Effector CD8-positive, alpha-beta T cell (primary cell): ENCODE data around the gene ATP6V1B1.

Source experiments
- DNase-seq: peaks from one replicate; lab custom pipeline; 2025; lab: John Stamatoyannopoulos, UW

Gene ATP6V1B1

GRCh38 chr2:70965506-70965905 is 29.8 kb downstream of the ATP6V1B1 start:
- no peak for DNase-seq

- no peak for DNase-seq
These were observed 31.0 kb downstream of the ATP6V1B1 start for GRCh38 chr2:70966681-70967080.

DNA sequence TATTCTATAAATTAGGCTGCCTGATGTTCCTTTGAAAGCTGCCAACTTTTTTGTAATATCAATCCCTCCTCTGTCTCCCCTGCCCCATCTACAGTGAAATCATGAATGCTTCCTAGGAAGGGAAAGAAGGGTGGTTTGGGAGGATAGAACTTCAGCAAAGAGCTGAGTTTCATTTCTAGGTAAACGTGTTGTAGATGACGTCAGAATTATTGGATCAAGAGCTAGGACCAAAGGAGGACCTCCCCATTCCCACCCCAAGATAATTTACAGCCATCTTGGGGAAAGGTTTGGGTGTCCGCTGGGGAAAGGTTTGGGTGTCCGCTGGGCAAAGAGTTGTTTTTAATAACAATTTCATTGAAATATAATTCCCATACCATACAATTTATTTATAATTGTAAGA is 31.5 kb downstream of the ATP6V1B1 start:
- DNase-seq, result no peak

DNA sequence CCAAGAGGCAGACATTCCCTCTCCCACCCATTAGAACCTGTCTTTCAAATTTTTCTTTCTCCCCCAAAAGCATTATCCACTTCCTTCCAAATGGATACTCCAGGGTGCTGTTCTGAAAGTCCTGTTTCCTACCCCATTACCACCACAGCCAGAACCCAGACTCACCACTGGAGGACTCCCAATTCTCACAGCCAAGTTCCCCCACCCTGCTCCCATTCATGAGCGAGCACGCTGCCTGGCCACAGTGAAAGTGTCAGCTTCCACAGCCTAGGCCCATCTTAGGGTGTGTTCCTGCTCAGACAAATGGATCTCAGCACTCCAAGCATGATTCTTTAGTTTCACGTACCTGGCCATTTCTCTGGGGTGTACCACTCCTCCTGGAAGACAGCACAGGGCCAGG is 38.9 kb downstream of the ATP6V1B1 start:
- DNase-seq, result no peak

DNA sequence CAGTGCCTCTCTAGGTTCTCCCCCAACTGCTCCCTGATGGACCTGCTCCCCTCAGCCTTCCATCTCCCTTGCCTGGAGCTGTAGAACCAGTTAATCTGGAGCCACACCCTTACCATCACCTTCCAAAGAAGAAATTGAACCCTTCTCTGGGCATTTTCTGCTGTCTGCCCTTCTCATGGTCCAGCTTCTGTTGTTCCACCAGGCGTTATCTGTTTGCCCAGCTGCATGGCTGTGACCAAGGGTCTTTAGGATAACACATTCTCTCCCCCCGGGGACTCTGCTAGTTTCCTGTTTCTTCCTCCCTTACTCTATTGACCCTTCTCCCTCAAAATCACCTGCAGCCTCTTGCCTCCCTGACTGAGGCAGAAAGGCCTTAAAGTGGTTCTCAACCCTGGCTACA is 39.5 kb downstream of the ATP6V1B1 start:
- no peak for DNase-seq

- no peak for DNase-seq
These were observed 42.0 kb downstream of the ATP6V1B1 start for GRCh38 chr2:70977605-70978205.

GRCh38 chr2:70978341-70979179 is 42.9 kb downstream of the ATP6V1B1 start, which contains the start of gene ANKRD53:
Gene ANKRD53 (plus strand): TSS chr2:70978630. CDS start chr2:70978646, 16 bp downstream.
- no peak for DNase-seq

DNA sequence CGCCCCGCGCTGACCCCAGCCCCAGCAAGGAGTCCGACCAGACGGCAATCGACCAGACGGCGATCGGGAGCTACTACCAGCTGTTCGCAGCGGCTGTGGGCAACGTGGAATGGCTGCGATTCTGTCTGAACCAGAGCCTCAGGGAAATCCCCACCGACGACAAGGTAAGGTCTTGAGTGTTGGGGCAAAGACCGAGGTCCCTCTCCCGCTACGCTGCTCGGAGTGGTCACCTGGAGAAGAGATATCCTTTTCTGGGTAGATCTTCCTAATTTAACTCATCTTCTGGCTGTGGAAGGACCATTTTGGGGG is 43.4 kb downstream of the ATP6V1B1 start:
- DNase-seq, result no peak

GRCh38 chr2:70979626-70980025 is 43.9 kb downstream of the ATP6V1B1 start:
- DNase-seq, result no peak

GRCh38 chr2:70981421-70981820 is 45.7 kb downstream of the ATP6V1B1 start:
- no peak for DNase-seq

- no peak for DNase-seq
These were observed 46.4 kb downstream of the ATP6V1B1 start for GRCh38 chr2:70981866-70982810.

- no peak for DNase-seq
These were observed 47.3 kb downstream of the ATP6V1B1 start for GRCh38 chr2:70982971-70983370.

DNA sequence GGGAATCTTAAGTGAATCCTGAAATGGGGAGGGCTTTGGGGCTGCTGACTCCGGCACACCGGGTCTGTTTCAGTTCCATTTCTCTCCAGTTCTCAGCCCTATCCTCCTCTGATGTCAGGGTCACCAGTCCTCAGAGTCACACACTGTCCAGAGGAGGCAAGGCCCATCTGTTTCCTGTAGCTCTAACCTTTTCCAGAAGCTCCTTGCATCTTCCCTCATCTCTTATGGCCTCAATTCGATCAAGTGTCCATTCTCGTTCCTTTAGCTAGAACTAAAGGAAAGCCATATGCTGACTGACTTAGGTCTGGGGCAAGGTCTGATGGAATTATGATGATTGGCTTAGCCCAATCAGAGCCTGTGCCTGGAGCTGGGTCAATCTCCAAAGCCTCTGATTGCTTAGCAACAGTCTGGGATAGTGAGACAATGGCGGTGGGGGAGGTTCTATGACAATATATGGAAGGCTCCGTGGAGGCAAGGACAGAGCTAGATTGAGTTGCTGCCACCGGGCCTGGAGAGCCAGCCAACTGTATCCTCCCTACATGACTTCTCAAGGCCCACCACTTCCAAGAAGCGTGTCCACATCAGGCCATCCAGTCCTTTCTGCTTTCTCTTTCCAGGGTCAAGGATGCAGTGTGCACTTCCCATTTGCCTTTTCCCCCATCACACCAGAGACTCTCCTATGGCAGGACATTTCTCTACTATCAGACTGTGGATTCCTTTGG is 48.0 kb downstream of the ATP6V1B1 start:
- DNase-seq, result no peak

GRCh38 chr2:70984228-70984575 is 48.5 kb downstream of the ATP6V1B1 start:
- no peak for DNase-seq

DNA sequence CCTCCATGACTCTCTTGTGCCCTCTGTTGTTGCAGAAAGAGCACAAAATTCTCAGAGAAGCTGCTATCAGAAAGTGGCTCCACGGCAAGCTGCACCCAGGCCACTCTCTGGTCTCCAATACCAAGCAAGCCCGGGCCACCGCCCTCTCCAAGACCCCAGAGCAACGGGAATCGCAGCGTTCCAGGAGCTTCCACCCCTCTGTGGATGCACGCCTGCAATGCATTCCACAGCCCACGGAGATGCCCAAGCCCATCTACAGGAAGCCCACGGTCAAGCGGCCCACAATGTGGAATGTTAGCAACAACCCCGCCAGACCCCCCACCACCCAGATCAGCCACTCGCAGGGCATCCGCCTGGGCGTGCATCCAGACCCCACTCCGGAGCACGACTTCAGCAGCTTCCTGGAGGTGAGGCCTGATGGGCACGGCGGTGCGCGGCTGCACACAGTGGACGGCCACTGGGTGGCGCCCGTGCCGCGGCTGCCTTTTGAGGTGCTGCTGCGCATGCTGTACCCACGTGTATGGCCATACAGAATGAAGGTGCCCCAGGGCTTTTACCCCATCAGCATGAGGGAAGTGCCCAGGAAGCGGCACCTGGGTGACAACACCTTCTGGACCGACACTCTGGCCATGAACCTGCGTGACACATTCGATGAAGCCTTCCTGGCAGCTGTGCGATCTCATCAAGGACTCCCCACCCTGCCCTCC is 49.0 kb downstream of the ATP6V1B1 start:
- peak; percentile 64 for DNase-seq

GRCh38 chr2:70985283-70985688 is 49.6 kb downstream of the ATP6V1B1 start:
- DNase-seq, result no peak

DNA sequence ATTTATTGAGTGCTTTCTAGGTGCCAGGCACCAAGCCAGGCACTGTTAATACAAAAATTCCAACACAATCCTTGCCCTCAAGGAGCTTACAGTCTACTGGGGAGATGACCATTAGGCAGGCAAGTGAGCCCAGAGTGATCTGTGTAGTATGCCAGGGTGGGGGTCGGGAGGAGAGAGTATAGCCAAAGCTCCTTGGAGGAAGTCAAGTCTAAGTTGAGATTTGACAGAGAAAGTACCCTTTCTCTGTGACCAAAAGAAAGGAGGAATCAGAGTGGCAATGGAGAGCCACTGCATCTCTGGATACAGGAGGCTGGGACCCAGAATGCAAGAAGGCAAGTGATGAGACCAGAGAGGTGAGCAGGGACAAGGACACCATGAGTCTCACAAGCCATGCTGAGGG is 50.3 kb downstream of the ATP6V1B1 start:
- DNase-seq, result no peak

DNA sequence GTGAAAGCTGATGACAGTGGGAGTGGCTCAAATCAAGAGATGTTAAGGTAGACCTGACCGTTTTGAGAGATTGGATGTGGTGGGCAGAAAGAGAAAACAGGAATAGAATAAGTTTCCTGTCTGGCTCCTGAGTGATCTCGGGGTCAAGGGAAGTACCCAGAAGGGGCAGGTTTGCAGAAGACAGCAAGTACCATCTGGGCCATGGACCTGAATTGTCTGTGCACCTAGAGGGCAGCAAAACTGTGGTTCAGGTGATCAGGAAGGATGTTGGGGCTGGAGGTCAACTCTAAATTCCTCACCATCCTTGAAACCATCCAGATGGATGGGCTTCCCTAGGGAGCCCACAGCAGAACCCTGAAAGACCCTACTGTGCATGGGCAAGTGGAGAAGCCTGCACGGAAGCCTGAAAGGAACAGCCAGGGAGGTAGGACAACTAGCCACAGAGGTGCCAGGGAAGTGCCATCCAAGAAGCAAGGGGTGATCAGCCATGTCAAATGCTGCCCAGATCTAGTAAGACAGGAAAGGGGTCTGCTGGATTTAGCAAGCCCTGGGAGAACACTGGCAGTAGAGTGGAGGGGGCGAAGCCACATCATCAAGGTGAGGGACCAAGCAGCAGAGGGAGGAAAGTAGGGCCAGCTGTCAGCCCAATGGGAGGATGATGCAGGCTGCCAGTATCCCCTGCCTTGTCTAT is 50.9 kb downstream of the ATP6V1B1 start:
- no peak for DNase-seq

GRCh38 chr2:70987386-70987785 is 51.7 kb downstream of the ATP6V1B1 start:
- DNase-seq, result no peak

- DNase-seq, result no peak
These were observed 52.5 kb downstream of the ATP6V1B1 start for GRCh38 chr2:70988151-70988550.
